IMR-90 (cell line): ENCODE measurements around the gene CPB1. TPM values are rescaled to one million over a fixed set of nuclear protein-coding genes. Genes with fewer than 3 reads are reported as not detected.

Experiments
- ATAC-seq: fragments of 200-7000 bp; cut with Tn5 transposase; 2 replicates; pipeline ENCODE4 v1.9.1; 2020; ENCODE audit warnings: low read depth, mild to moderate bottlenecking, moderate library complexity
- BruUV-seq: library from RNA; stranded (reverse); fragments of 400-500 nt; replicated peaks from 2 replicates; lab custom pipeline; 2021; lab: Mats Ljungman, UMichigan
- CTCF ChIA-PET: fragments of 300-600 bp; formaldehyde crosslinking; extraction: SDS; loops from one replicate; lab custom pipeline; 2021; ENCODE audit warnings: antibody characterized with exemption; lab: Yijun Ruan, JAX
- POLR2A ChIA-PET: fragments of 300-600 bp; sonication (Branson Sonifier 250); formaldehyde crosslinking; loops from one replicate; lab custom pipeline; 2022; ENCODE audit warnings: antibody characterized with exemption; ENCODE audit not compliant: unreplicated experiment; lab: Charles Lee
- DNase-seq: peaks from one replicate; pipeline ENCODE4 v3.0.0; 2013
- H2AFZ ChIP-seq: replicated peaks from 2 replicates; pipeline ENCODE3; 2013; ENCODE audit warnings: low read length, mild to moderate bottlenecking; ENCODE audit not compliant: poor library complexity
- H2AK5ac ChIP-seq: 2 replicates; pipeline ENCODE4 v1.6.1; 2013; ENCODE audit warnings: low read depth, low read length, inconsistent platforms
- H2AK9ac ChIP-seq: replicated peaks from 2 replicates; pipeline ENCODE3; 2013; ENCODE audit warnings: mild to moderate bottlenecking, low read depth, low read length, moderate library complexity; ENCODE audit not compliant: poor library complexity
- H2BK120ac ChIP-seq: 2 replicates; pipeline ENCODE4 v1.6.1; 2013; ENCODE audit warnings: low read depth, low read length, inconsistent platforms
- H2BK15ac ChIP-seq: 3 replicates; pipeline ENCODE4 v1.6.1; 2013; ENCODE audit warnings: low read depth, low read length, inconsistent platforms
- H2BK20ac ChIP-seq: 2 replicates; pipeline ENCODE4 v1.6.1; 2013; ENCODE audit warnings: low read depth, mild to moderate bottlenecking, inconsistent platforms, low read length, moderate library complexity
- H2BK5ac ChIP-seq: 2 replicates; pipeline ENCODE4 v1.6.1; 2013; ENCODE audit warnings: mild to moderate bottlenecking, low read depth, low read length, inconsistent platforms; ENCODE audit not compliant: poor library complexity, severe bottlenecking
- H3K14ac ChIP-seq: replicated peaks from 2 replicates; pipeline ENCODE4 v1.6.1; 2013; ENCODE audit warnings: low read depth, low read length, inconsistent platforms
- H3K18ac ChIP-seq: 2 replicates; pipeline ENCODE4 v1.6.1; 2013; ENCODE audit warnings: low read depth, low read length, control low read depth
- H3K23ac ChIP-seq: 2 replicates; pipeline ENCODE4 v1.6.1; 2013; ENCODE audit warnings: low read depth, low read length, inconsistent platforms
- H3K27ac ChIP-seq: 2 replicates; pipeline ENCODE4 v1.5.1; 2013; ENCODE audit warnings: mild to moderate bottlenecking, control low read depth, low read length; ENCODE audit not compliant: insufficient read depth
- H3K27me3 ChIP-seq: 2 replicates; pipeline ENCODE4 v1.6.1; 2013; ENCODE audit warnings: low read length; ENCODE audit not compliant: control insufficient read depth, insufficient read depth
- H3K36me3 ChIP-seq: 2 replicates; pipeline ENCODE4 v1.6.1; 2013; ENCODE audit warnings: low read length, mixed read lengths; ENCODE audit not compliant: control insufficient read depth, insufficient read depth
- H3K4ac ChIP-seq: 2 replicates; pipeline ENCODE4 v1.6.1; 2013; ENCODE audit warnings: low read depth, low read length, inconsistent platforms
- H3K4me1 ChIP-seq: 2 replicates; pipeline ENCODE4 v1.6.1; 2013; ENCODE audit warnings: low read length, mixed read lengths; ENCODE audit not compliant: control insufficient read depth, insufficient read depth
- H3K4me2 ChIP-seq: 2 replicates; pipeline ENCODE4 v1.6.1; 2013; ENCODE audit warnings: low read depth, mild to moderate bottlenecking, control low read depth, low read length, moderate library complexity
- H3K4me3 ChIP-seq: 2 replicates; pipeline ENCODE4 v1.5.1; 2013; ENCODE audit warnings: low read depth, mild to moderate bottlenecking, control low read depth, low read length, moderate library complexity; ENCODE audit not compliant: insufficient read depth
- H3K56ac ChIP-seq: 2 replicates; pipeline ENCODE4 v1.6.1; 2013; ENCODE audit warnings: low read length, inconsistent platforms; ENCODE audit not compliant: insufficient read depth; ENCODE audit errors: extremely low read depth
- H3K79me1 ChIP-seq, 2 experiments: 2 replicates each; pipeline ENCODE4 v1.6.1; 2013; ENCODE audit warnings: low read length in 2 of 2, inconsistent platforms in 1 of 2, low read depth in 1 of 2
- H3K9ac ChIP-seq: 2 replicates; pipeline ENCODE4 v1.6.1; 2013; ENCODE audit warnings: low read depth, low read length, control low read depth
- H3K9me1 ChIP-seq: 2 replicates; pipeline ENCODE4 v1.6.1; 2013; ENCODE audit warnings: low read length, inconsistent platforms; ENCODE audit not compliant: insufficient read depth
- H3K9me3 ChIP-seq: 2 replicates; pipeline ENCODE4 v1.6.1; 2013; ENCODE audit warnings: low read length; ENCODE audit not compliant: control insufficient read depth, insufficient read depth
- H4K20me1 ChIP-seq: 2 replicates; pipeline ENCODE4 v1.6.1; 2013; ENCODE audit warnings: low read length, inconsistent platforms; ENCODE audit not compliant: insufficient read depth
- H4K5ac ChIP-seq: 2 replicates; pipeline ENCODE4 v1.6.1; 2013; ENCODE audit warnings: mild to moderate bottlenecking, low read depth, low read length, control low read depth
- H4K8ac ChIP-seq, 2 experiments: 2 replicates each; pipeline ENCODE4 v1.6.1; 2013; ENCODE audit warnings: low read depth in 2 of 2, low read length in 2 of 2, control low read depth in 1 of 2, inconsistent platforms in 1 of 2
- H4K91ac ChIP-seq: 2 replicates; pipeline ENCODE4 v1.6.1; 2013; ENCODE audit warnings: low read depth, low read length, inconsistent platforms; ENCODE audit not compliant: insufficient read depth
- CEBPB ChIP-seq: IDR thresholded peaks from 2 replicates; pipeline ENCODE4 v1.6.1; 2012; ENCODE audit warnings: low read depth, low read length, improper control_type of control experiment
- CHD1 ChIP-seq: IDR thresholded peaks from 2 replicates; pipeline ENCODE4 v1.6.1; 2012; ENCODE audit warnings: low read depth, low read length, improper control_type of control experiment
- RAD21 ChIP-seq: IDR thresholded peaks from 2 replicates; pipeline ENCODE4 v1.6.1; 2012; ENCODE audit warnings: low read length, improper control_type of control experiment
- RCOR1 ChIP-seq: IDR thresholded peaks from 2 replicates; pipeline ENCODE4 v1.6.1; 2012; ENCODE audit warnings: mild to moderate bottlenecking, low read length, improper control_type of control experiment; ENCODE audit not compliant: insufficient replicate concordance
- RFX5 ChIP-seq: IDR thresholded peaks from 2 replicates; pipeline ENCODE4 v1.8.0; 2012; ENCODE audit warnings: low read depth, mild to moderate bottlenecking, low read length, moderate library complexity
- SMC3 ChIP-seq: fragments of 150-350 bp; IDR thresholded peaks from 2 replicates; pipeline ENCODE4 v1.6.1; 2016; ENCODE audit warnings: low read depth, mild to moderate bottlenecking, antibody characterized with exemption, low read length, moderate library complexity
- dilution Hi-C: fragments of 300-500 bp; cut with HindIII; formaldehyde crosslinking; loops from one replicate; pipeline ENCODE4 v1.14.3; 2018; ENCODE audit warnings: low sequenced_read_pairs; ENCODE audit not compliant: unreplicated experiment
- in situ Hi-C: fragments of 300-500 bp; cut with MboI; formaldehyde crosslinking; loops from 3 replicates; pipeline ENCODE4 v1.14.3; 2019; ENCODE audit warnings: low sequenced_read_pairs, inconsistent platforms, mixed read lengths
- intact Hi-C: fragments of 100-400 bp; cut with micrococcal nuclease; formaldehyde crosslinking; loops from 2 replicates; pipeline ENCODE4 v1.10.0; 2022
- polyA plus RNA-seq, 3 experiments: library from polyadenylated mRNA; depleted of rRNA; stranded (reverse); fragments of >200 nt; gene quantifications; 2 replicates each; pipeline ENCODE4 v1.2.3, GENCODE V29; 2012; ENCODE audit warnings: low replicate concordance in 1 of 3
- total RNA-seq: library from RNA; depleted of rRNA; stranded (reverse); fragments of >200 nt; gene quantifications from 2 replicates; pipeline ENCODE4 v1.2.3, GENCODE V29; 2012
- TF ChIP-seq, protein P1 (sequence below): fragments of 150-350 bp; IDR thresholded peaks from 2 replicates; pipeline ENCODE4 v1.6.1; 2017; ENCODE audit warnings: mild to moderate bottlenecking, antibody characterized with exemption, low read length, low read depth
- TF ChIP-seq, protein P2 (sequence below): conservative IDR thresholded peaks from 2 replicates; pipeline ENCODE4 v1.5.1; 2012; ENCODE audit warnings: mild to moderate bottlenecking, low read depth, low read length, improper control_type of control experiment

Gene CPB1
- total and polyA plus RNA-seq, 2 of the 4 experiments (the other 2 are of a cell fraction) = not detected

DNA sequence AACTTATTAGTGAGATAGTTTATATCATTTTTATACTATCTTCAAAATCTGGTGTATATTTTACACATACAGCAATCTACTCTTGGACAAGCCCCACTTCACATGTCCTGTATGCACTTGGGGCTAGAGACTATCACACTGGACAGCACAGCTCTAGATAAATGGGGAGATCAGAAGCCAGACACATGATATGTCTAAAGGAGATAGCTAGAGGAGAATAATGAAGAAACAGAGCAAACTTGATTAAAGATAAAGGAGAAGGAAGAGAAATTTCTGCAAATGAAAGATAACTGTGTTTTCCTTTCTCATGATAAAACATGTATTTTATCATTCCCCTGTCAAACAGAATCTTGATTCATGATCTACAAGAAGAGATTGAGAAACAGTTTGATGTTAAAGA is 50.5 kb downstream of the CPB1 start:
- CTCF ChIA-PET = no interaction called here
- intact Hi-C loops = no loop called here
- Histone ChIP-seq H3K18ac (no peak overlapping the region), H3K27me3 (no peaks in the 10 kb centered on the region), H2AFZ (no peak overlapping the region), H3K14ac (no peak overlapping the region), H2BK5ac (no peak overlapping the region), H3K4me1 (peaks cover under 1% of the 10 kb centered on the region), H3K9me1 (0 out of 2 replicates have a peak, but pooled peaks cover 3% of the 10 kb centered on the region), H3K9ac (no peak overlapping the region), H4K8ac (no peak overlapping the region), H3K9me3 (no peaks in the 10 kb centered on the region), H4K91ac (no peak overlapping the region; the same call in 1 of the 2 replicates), H3K56ac (no peak overlapping the region), H3K79me1 (no peaks in the 10 kb centered on the region), H2BK120ac (no peak overlapping the region), H2AK9ac (no peak overlapping the region), H3K4ac (no peak overlapping the region), H3K4me2 (no peak overlapping the region), H3K36me3 (no peaks in the 10 kb centered on the region), H3K27ac (no peak overlapping the region), H3K4me3 (no peak overlapping the region), H2BK15ac (no peak overlapping the region; the same call in 2 of the 3 replicates), H2AK5ac (no peak overlapping the region), H3K23ac (no peak overlapping the region), H4K5ac (no peak overlapping the region), H4K20me1 (no peaks in the 10 kb centered on the region), H2BK20ac (no peak overlapping the region)
- BruUV-seq = no TSS peak
- TF ChIP-seq, protein P1, sequence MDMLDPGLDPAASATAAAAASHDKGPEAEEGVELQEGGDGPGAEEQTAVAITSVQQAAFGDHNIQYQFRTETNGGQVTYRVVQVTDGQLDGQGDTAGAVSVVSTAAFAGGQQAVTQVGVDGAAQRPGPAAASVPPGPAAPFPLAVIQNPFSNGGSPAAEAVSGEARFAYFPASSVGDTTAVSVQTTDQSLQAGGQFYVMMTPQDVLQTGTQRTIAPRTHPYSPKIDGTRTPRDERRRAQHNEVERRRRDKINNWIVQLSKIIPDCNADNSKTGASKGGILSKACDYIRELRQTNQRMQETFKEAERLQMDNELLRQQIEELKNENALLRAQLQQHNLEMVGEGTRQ = no peak
- no peak for TF ChIP-seq CEBPB
- no peak for TF ChIP-seq SMC3
- no peak for TF ChIP-seq CHD1
- no peak for TF ChIP-seq RCOR1
- no peak for TF ChIP-seq RAD21
- TF ChIP-seq RFX5 = no peak
- TF ChIP-seq, protein P2, sequence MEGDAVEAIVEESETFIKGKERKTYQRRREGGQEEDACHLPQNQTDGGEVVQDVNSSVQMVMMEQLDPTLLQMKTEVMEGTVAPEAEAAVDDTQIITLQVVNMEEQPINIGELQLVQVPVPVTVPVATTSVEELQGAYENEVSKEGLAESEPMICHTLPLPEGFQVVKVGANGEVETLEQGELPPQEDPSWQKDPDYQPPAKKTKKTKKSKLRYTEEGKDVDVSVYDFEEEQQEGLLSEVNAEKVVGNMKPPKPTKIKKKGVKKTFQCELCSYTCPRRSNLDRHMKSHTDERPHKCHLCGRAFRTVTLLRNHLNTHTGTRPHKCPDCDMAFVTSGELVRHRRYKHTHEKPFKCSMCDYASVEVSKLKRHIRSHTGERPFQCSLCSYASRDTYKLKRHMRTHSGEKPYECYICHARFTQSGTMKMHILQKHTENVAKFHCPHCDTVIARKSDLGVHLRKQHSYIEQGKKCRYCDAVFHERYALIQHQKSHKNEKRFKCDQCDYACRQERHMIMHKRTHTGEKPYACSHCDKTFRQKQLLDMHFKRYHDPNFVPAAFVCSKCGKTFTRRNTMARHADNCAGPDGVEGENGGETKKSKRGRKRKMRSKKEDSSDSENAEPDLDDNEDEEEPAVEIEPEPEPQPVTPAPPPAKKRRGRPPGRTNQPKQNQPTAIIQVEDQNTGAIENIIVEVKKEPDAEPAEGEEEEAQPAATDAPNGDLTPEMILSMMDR = no peak
- in situ Hi-C loops = no loop called here
- ATAC-seq (no peak), DNase-seq (no peak)
- POLR2A ChIA-PET = no interaction called here
- dilution Hi-C loops = no loop called here
